HG03108 (cell line): Measurements from ENCODE around the gene GMDS.
A peak's percentile ranks its signal among the peaks of the same experiment; 100 is the strongest.

Experiments used
- ATAC-seq: cut with Tn5 transposase; IDR thresholded peaks from one replicate; pipeline ENCODE4 v1.9.1; 2021; ENCODE audit warnings: moderate library complexity; ENCODE audit not compliant: unreplicated experiment

The GMDS gene

DNA sequence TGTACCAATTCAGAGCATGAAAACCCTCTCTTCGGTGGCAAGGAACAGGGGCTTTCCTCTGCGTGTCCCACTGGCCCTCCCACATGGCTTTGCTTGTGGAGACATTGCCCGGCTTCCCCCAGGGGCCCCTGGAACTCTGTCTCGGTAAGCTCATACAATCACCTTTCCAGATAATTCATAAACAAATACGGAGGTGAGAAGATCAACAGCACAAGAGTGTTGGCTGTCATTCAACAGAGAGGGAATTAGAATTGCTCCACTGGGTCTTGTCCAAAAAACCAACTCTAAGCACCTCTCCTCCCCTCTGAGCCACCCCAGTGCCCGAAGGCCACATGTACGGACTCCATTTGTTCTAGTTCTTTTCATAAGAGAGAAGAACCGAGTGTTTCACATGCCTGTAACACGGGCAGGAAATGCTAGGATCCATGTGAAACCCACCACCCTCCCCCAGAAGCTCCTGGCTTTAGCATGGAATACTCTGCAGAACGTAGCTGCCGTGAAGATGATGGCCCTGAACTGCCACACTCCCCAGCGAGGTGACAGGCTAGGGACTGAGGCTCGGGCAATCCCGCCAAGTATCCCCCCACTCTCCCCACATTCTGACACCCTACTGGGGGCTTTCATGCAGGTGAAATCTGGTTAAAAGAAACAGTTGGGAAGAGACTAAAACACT, 660.3 kb downstream of the GMDS start:
- ATAC-seq = no peak

- no peak for ATAC-seq
Observed at GRCh38 chr6:1584146-1584545, 661.3 kb downstream of the GMDS start.

GRCh38 chr6:1581120-1581991, 664.0 kb downstream of the GMDS start:
- ATAC-seq = no peak

GRCh38 chr6:1580585-1580984, 664.8 kb downstream of the GMDS start:
- no peak for ATAC-seq

DNA sequence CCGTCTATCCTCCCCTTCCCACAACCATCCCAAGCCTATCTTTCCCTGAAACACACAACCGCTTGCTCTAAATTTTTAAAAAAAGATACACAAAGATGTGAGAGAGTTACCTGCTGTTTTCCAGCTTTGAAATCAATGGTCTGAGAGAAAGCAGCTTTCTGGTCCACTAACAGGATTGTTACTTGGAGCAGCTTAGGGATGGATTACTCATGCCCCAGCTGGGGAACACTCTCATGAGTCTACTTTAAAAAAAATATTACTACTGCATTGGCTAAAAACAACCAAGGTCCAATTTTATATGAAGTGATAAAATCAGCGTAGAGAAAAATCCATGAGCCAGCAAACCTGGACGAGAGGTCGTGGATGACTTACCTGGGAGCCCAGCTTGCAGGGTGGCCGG, 665.3 kb downstream of the GMDS start:
- no peak for ATAC-seq

DNA sequence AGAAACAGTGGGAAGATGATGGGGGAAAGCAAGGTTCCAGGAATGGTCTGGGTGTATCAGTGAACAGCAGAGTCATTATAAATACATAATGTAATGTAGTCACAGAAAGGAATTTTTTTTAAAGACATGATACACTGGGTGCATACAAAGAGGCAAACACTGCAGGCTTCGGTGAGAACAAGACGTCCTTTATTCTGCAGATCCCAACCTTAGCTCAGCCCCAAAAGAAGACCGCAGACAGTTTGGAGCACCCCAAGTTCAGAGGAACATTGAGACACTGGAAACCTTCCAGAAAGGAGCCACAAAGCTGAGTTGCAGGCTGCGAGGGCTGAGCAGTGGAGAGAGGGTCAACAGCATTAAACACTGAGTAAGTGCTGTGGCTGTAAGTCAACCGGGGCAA, 666.3 kb downstream of the GMDS start:
- ATAC-seq = no peak

- peak; percentile 61 for ATAC-seq
Observed at GRCh38 chr6:1577896-1578745, 667.3 kb downstream of the GMDS start.

GRCh38 chr6:1577146-1577680, 668.2 kb downstream of the GMDS start:
- ATAC-seq = no peak

DNA sequence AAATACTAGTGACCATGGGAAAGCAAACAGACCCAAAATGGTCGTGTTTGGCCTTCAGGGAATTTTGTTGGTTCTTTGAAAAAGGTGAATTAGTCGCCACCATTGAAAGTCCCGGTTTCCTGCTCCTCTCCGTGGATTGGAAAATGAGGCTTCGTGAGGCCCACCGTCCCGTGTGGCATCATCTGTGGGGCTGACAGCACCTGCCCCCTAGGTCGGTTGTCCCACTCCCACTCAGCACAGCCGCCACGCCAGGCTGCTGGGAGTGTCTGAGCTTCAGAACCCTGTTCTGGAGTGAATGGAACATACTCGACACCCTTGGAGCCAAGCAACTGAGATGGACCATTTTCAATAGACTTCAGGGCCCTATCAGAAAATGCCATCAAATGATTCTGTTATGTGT, 668.7 kb downstream of the GMDS start:
- no peak for ATAC-seq

GRCh38 chr6:1576166-1576565, 669.2 kb downstream of the GMDS start:
- no peak for ATAC-seq

- no peak for ATAC-seq
Observed at GRCh38 chr6:1575210-1576041, 670.0 kb downstream of the GMDS start.

- no peak for ATAC-seq
Observed at GRCh38 chr6:1574890-1575209, 670.6 kb downstream of the GMDS start.

GRCh38 chr6:1574083-1574761, 671.2 kb downstream of the GMDS start:
- ATAC-seq = no peak
